Keratinocyte (primary cell): ENCODE data around the gene BMS1. TPM values are rescaled to one million over a fixed set of nuclear protein-coding genes. Genes with fewer than 3 reads are reported as not detected.

ENCODE experiments used
- DNase-seq: peaks from one replicate; pipeline ENCODE4 v3.0.0-alpha.2; 2011; ENCODE audit warnings: low read depth, missing footprints, low spot score
- FAIRE-seq: peaks from 2 replicates; lab custom pipeline; 2011; peaks lifted over from hg19 to GRCh38; lab: Jason Lieb, UNC
- H2AFZ ChIP-seq: 2 replicates; pipeline ENCODE4 v1.6.0; 2012; ENCODE audit warnings: low read length, control low read depth, inconsistent platforms; ENCODE audit not compliant: control insufficient read depth
- H3K27ac ChIP-seq: 2 replicates; pipeline ENCODE4 v1.5.1; 2011; ENCODE audit warnings: low read length; ENCODE audit not compliant: control insufficient read depth, insufficient read depth
- H3K27me3 ChIP-seq: 3 replicates; pipeline ENCODE4 v1.6.0; 2011; ENCODE audit warnings: low read length; ENCODE audit not compliant: control insufficient read depth, insufficient read depth; ENCODE audit errors: extremely low read depth
- H3K36me3 ChIP-seq, 2 experiments: 2 replicates in 1 of 2; 3 replicates in 1 of 2; pipeline ENCODE4 v1.5.1; 2011; ENCODE audit warnings: low read length in 2 of 2, mild to moderate bottlenecking in 1 of 2; ENCODE audit not compliant: control insufficient read depth in 2 of 2, insufficient read depth in 2 of 2; ENCODE audit errors: extremely low read depth in 1 of 2
- H3K4me1 ChIP-seq: 3 replicates; pipeline ENCODE4 v1.5.1; 2011; ENCODE audit warnings: low read length; ENCODE audit not compliant: control insufficient read depth, insufficient read depth; ENCODE audit errors: extremely low read depth
- H3K4me2 ChIP-seq: 3 replicates; pipeline ENCODE4 v1.6.0; 2011; ENCODE audit warnings: low read depth, low read length; ENCODE audit not compliant: control insufficient read depth, insufficient read depth; ENCODE audit errors: extremely low read depth
- H3K4me3 ChIP-seq, 3 experiments: fragments of 200-600 bp in 1 of 3; sonication (generic) in 1 of 3; 2 replicates in 2 of 3; 3 replicates in 1 of 3; pipeline ENCODE4 v1.5.1; 2011 to 2016; ENCODE audit warnings: low read length in 3 of 3, mild to moderate bottlenecking in 3 of 3, control low read depth in 2 of 3, inconsistent platforms in 1 of 3, low read depth in 1 of 3, mixed read lengths in 1 of 3, mixed run types in 1 of 3, moderate library complexity in 1 of 3; ENCODE audit not compliant: control insufficient read depth in 2 of 3, insufficient read depth in 2 of 3; ENCODE audit errors: extremely low read depth in 1 of 3
- H3K79me2 ChIP-seq: 2 replicates; pipeline ENCODE4 v1.6.0; 2012; ENCODE audit warnings: low read length; ENCODE audit not compliant: control insufficient read depth, insufficient read depth
- H3K9ac ChIP-seq: 3 replicates; pipeline ENCODE4 v1.6.0; 2011; ENCODE audit warnings: low read length; ENCODE audit not compliant: control insufficient read depth, insufficient read depth; ENCODE audit errors: extremely low read depth
- H3K9me1 ChIP-seq: 3 replicates; pipeline ENCODE4 v1.6.0; 2011; ENCODE audit warnings: low read length; ENCODE audit not compliant: control insufficient read depth, insufficient read depth; ENCODE audit errors: extremely low read depth
- H3K9me3 ChIP-seq: 2 replicates; pipeline ENCODE4 v1.5.1; 2012; ENCODE audit warnings: low read depth, low read length; ENCODE audit not compliant: control insufficient read depth
- H4K20me1 ChIP-seq: 3 replicates; pipeline ENCODE4 v1.6.0; 2011; ENCODE audit warnings: low read length; ENCODE audit not compliant: control insufficient read depth, insufficient read depth; ENCODE audit errors: extremely low read depth
- CTCF ChIP-seq, 3 experiments: IDR thresholded peaks in 1 of 3; conservative IDR thresholded peaks in 1 of 3; optimal IDR thresholded peaks in 1 of 3; 2 replicates in 2 of 3; 3 replicates in 1 of 3; pipeline versions ENCODE3 to v1.5.1; 2011; ENCODE audit warnings: low read length in 3 of 3, mild to moderate bottlenecking in 3 of 3, moderate library complexity in 2 of 3, control low read depth in 1 of 3, inconsistent platforms in 1 of 3; ENCODE audit not compliant: insufficient read depth in 2 of 3; ENCODE audit errors: extremely low read depth in 1 of 3
- EZH2 ChIP-seq: IDR thresholded peaks from one replicate; pipeline ENCODE4 v1.6.1; 2012; ENCODE audit warnings: inconsistent platforms, mild to moderate bottlenecking, low read length, moderate library complexity
- dilution Hi-C: fragments of 300-500 bp; cut with MboI; formaldehyde crosslinking; loops from one replicate; pipeline ENCODE4 v1.7.0; 2020; ENCODE audit warnings: low sequenced_read_pairs; ENCODE audit not compliant: extremely low pct_ligation_motif_present
- polyA plus RNA-seq, 5 experiments: library from polyadenylated mRNA; depleted of rRNA in 3 of 5; stranded (reverse) in 3 of 5; stranded (forward) in 1 of 5; unstranded in 1 of 5; fragments of >200 nt; gene quantifications; 1 replicate in 1 of 5; 2 replicates in 3 of 5; 3 replicates in 1 of 5; pipeline versions ENCODE4 v1.2.1 to v1.2.3, GENCODE V29; 2011 to 2012; ENCODE audit warnings: missing spikeins in 2 of 5, low read depth in 1 of 5, low replicate concordance in 1 of 5

BMS1 gene
- polyA plus RNA-seq, 1 donor (not counting 4 experiments of a cell fraction or from before 2014, with no cell fraction given), result 11.4 TPM

- no peak for TF ChIP-seq CTCF (optimal IDR thresholded peaks at IDR 0.05 in 1 of 3, IDR thresholded peaks at IDR 0.05 in 1 of 3, conservative IDR thresholded peaks at IDR 0.05 in 1 of 3; ENCODE audit: extremely low read depth in 1 of 3, insufficient read depth in 2 of 3, low read length in 3 of 3)
- TF ChIP-seq EZH2, result no peak
- Histone ChIP-seq H2AFZ (no peak overlapping the region), H3K9me3 (no peaks in the 10 kb centered on the region), H3K9me1 (no peaks in the 10 kb centered on the region), H3K79me2 (peaks cover 10% of the 10 kb centered on the region), H3K4me1 (no peaks in the 10 kb centered on the region), H3K4me2 (no peak overlapping the region), H3K27ac (no peak overlapping the region), H3K27me3 (no peaks in the 10 kb centered on the region), H3K36me3 (peaks cover 16 to 22% of the 10 kb centered on the region in 2 experiments), H4K20me1 (no peaks in the 10 kb centered on the region), H3K9ac (no peak overlapping the region), H3K4me3 (no peak overlapping the region)
- DNase-seq (no peak), FAIRE-seq (no peak)
- dilution Hi-C loops, result no loop called here
Observed at GRCh38 chr10:42802876-42803275, 20.3 kb downstream of the BMS1 start.

- TF ChIP-seq CTCF (optimal IDR thresholded peaks at IDR 0.05 in 1 of 3, IDR thresholded peaks at IDR 0.05 in 1 of 3, conservative IDR thresholded peaks at IDR 0.05 in 1 of 3; ENCODE audit: extremely low read depth in 1 of 3, insufficient read depth in 2 of 3, low read length in 3 of 3), result no peak
- no peak for TF ChIP-seq EZH2
- H3K27ac ChIP-seq, result no peak overlapping the region
- H3K27me3 ChIP-seq, result no peaks in the 10 kb centered on the region
- no peaks in the 10 kb centered on the region for H3K9me1 ChIP-seq
- dilution Hi-C loops, result no loop called here
- no peak overlapping the region for H3K9ac ChIP-seq
- H2AFZ ChIP-seq, result no peak overlapping the region
- no peaks in the 10 kb centered on the region for H4K20me1 ChIP-seq
- H3K4me2 ChIP-seq, result no peak overlapping the region
- FAIRE-seq, result no peak
- no peaks in the 10 kb centered on the region for H3K9me3 ChIP-seq
- no peak for DNase-seq
- no peaks in the 10 kb centered on the region for H3K4me1 ChIP-seq
- H3K79me2 ChIP-seq, result peaks cover 32% of the 10 kb centered on the region
- peaks cover 3 to 10% of the 10 kb centered on the region in 2 experiments for H3K36me3 ChIP-seq
- H3K4me3 ChIP-seq, result no peak overlapping the region
Observed at GRCh38 chr10:42809676-42810075, 27.1 kb downstream of the BMS1 start.
